ENCODE results near the gene SOD2.
"Not testable (repeated sequence)": the region's sequence is repeated elsewhere in the genome, so short reads cannot be mapped to it uniquely, and the experiment has no call there.

The SOD2 gene

GRCh38 chr6:159728531-159728964 is 35.5 kb upstream of the SOD2 start:
- no peak for DNase-seq (ENCODE audit: extremely low read depth, low read depth)
- no peak for TF ChIP-seq CTCF (IDR thresholded peaks at IDR 0.05; ENCODE audit: low read depth, low read length)

GRCh38 chr6:159727717-159728445 is 34.8 kb upstream of the SOD2 start:
- TF ChIP-seq CTCF (IDR thresholded peaks at IDR 0.05; ENCODE audit: low read depth, low read length), result no peak
- no peak for DNase-seq (ENCODE audit: extremely low read depth, low read depth)

- TF ChIP-seq CTCF (IDR thresholded peaks at IDR 0.05; ENCODE audit: low read depth, low read length), result no peak
- DNase-seq (ENCODE audit: extremely low read depth, low read depth), result peak; percentile 90
Measured at GRCh38 chr6:159726918-159727716, 34.1 kb upstream of the SOD2 start, which contains the start of gene WTAP. TSS of gene WTAP (plus strand) at chr6:159727506. CDS start at chr6:159736266, 8,760 bp downstream.

- no peak for TF ChIP-seq CTCF (IDR thresholded peaks at IDR 0.05; ENCODE audit: low read depth, low read length)
- no peak for DNase-seq (ENCODE audit: extremely low read depth, low read depth)
Measured at GRCh38 chr6:159726255-159726917, 33.3 kb upstream of the SOD2 start.

GRCh38 chr6:159725208-159725607 is 32.2 kb upstream of the SOD2 start:
- DNase-seq (ENCODE audit: extremely low read depth, low read depth), result not testable (repeated sequence)

- TF ChIP-seq CTCF (IDR thresholded peaks at IDR 0.05; ENCODE audit: low read depth, low read length), result no peak
Measured at GRCh38 chr6:159724778-159725177, 31.7 kb upstream of the SOD2 start.

GRCh38 chr6:159723259-159723658 is 30.2 kb upstream of the SOD2 start:
- DNase-seq (ENCODE audit: extremely low read depth, low read depth), result no peak
- no peak for TF ChIP-seq CTCF (IDR thresholded peaks at IDR 0.05; ENCODE audit: low read depth, low read length)

More at GRCh38 chr6:159724778-159725177, 31.7 kb upstream of the SOD2 start:
- DNase-seq (ENCODE audit: extremely low read depth, low read depth), result no peak

Measured in AG09319 (cell line).